GM20431 (cell line): ENCODE measurements around the gene GRAMD1B.

Experiments used
- in situ Hi-C: fragments of 300-500 bp; cut with MseI, MboI; formaldehyde crosslinking; loops from one replicate; pipeline ENCODE4 v1.15.0; 2020; ENCODE audit warnings: low sequenced_read_pairs; ENCODE audit not compliant: unreplicated experiment

Gene GRAMD1B

DNA sequence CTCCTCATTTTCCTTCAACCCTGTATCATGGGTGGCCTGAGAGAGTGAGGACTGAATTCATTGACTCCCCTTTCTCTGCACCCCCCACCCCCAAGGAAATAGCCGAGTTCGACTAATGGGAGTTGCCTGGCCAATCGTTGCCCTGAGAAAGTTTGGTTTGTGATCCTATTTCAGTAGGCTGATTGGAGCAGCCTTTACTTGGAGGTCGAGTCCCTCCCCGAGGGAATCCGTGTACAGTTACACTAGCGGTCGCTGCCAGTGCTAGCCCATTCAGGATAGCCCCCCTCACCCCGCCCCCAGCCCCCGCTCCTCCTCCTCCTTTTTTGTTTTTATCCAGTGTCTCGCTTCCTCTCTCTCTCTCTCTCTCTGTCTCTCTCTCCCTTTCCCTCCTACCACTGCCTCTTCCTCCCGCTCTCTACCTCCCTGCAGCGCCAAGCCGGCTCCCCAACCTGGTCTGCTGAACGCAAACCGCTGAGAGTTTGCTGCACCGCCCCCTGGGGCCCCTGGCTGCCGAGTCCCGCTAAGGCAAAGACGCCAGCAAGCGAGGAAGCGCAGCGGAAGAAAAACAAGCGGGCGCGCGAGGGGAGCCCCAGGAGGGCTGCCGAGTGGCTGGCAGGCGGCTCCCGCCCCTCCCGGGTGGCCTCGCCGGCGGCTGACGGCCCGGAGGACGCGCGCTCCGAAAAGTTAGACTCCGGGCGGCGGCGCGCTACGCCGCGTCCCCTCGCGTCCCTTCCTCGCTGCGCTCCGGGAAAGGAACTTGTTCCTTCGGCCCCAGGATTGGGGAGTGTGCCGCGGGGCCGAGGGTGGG lies at the start of gene GRAMD1B:
TSS of gene GRAMD1B (plus strand) at position 357 of the 808 bp plus-strand sequence. CDS start 524 bp downstream, outside the sequence.
- in situ Hi-C loops = no loop called here

- in situ Hi-C loops = no loop called here
These were observed 48.9 kb upstream of the GRAMD1B start for GRCh38 chr11:123381149-123381548.

DNA sequence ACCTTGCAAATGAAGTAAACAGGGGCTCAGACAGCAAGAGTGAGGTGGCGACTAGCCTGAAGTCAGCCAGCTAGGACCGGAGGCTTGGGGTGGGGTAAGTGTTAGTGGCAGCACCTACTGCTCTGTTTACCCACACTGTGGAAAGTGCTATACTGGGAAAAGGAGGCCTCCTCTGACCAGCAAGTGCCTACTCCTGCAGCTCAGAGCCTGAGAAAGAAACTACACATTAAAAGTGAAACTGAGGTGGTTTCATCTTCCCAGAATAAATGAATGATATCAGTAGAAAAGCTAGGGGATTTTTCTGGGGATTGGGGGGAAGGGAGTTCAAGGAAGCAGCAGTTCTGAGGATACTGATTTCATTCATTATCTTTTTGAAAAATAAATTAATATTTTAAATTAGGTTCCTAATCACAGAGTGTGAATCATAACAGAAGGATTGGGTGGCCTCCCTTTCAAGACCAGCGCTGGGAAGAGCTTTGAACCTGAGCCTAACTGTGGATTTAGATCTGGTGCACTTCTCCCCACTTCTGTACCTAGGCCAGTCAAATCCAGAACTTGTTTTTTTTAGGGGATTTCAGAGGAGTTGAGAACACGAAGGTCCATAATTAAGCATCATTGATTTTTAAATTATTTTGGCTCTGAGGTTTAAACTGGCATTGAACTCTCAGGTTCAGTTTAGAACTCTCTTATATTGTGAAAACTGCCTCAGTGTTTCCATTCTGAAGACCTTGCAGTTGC lies 48.1 kb upstream of the GRAMD1B start:
- in situ Hi-C loops = no loop called here

- in situ Hi-C loops = no loop called here
These were observed 47.5 kb upstream of the GRAMD1B start for GRCh38 chr11:123382555-123383074.

- in situ Hi-C loops = no loop called here
These were observed 46.0 kb upstream of the GRAMD1B start for GRCh38 chr11:123384116-123384515.

- in situ Hi-C loops = no loop called here
These were observed 43.1 kb upstream of the GRAMD1B start for GRCh38 chr11:123386796-123387510.

GRCh38 chr11:123388640-123389039 lies 41.4 kb upstream of the GRAMD1B start:
- in situ Hi-C loops = no loop called here

- in situ Hi-C loops = no loop called here
These were observed 39.9 kb upstream of the GRAMD1B start for GRCh38 chr11:123390146-123390545.

GRCh38 chr11:123391646-123392348 lies 38.3 kb upstream of the GRAMD1B start:
- in situ Hi-C loops = no loop called here

DNA sequence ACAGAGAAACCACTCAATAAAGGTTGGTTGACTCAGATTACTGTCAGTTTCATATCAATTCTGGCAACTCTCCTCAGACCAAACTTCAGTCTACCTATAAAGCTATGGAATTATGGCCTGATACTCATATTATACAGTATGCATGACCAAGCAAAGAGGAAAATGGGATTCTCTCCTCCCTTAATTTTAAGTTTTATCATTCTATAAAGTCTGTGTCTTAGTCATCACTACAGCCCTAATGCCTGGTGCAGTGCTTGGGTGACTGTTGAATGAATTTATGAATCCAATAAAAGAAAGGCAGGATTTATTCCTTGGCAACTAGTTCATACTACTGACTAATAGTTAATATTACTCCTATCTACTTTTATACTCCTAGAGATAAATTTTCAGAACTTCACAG lies 37.6 kb upstream of the GRAMD1B start:
- in situ Hi-C loops = no loop called here

DNA sequence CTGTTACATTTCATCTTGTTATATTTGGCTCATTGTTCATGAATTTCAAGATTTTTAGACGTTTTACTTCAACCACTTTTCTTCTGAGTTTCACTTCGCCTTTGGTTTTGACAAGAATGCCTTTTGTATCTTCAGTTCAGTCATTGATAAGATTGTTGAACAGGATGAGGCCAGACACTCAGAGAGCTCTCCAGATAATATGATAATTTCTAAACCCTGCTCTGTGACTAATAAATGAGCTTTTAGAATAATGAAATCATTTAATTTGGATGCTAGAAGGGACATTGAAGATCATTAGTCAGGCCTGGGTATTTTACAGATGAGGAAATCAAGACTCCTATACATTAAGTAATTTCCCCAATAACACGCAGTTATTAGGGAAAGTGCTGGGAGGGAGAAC lies 37.2 kb upstream of the GRAMD1B start:
- in situ Hi-C loops = no loop called here

GRCh38 chr11:123393312-123393927 lies 36.6 kb upstream of the GRAMD1B start:
- in situ Hi-C loops = no loop called here

- in situ Hi-C loops = no loop called here
These were observed 25.4 kb upstream of the GRAMD1B start for GRCh38 chr11:123404676-123405075.

DNA sequence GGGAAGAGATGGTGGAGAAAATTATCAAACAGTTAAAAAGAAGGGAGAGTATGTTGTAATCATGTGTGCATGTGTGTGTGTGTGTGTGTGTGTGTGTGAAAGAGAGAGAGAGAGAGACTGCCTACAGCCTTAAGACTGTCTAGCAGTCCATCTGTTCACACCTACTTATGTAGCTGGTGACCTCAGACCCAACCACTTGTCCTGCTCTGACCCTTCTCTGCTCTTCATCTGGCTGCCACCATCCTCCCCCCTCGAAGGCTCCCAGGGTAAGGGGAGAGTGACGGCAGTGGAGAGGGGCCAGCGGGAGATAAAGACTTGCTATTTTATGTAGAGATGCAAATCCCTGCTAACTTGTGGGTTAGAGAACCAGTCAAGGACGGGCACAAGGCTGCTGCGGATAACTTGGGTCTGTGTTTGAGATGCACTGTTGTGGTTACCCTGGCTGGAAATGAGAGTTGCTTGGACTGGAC lies 24.9 kb upstream of the GRAMD1B start:
- in situ Hi-C loops = no loop called here

DNA sequence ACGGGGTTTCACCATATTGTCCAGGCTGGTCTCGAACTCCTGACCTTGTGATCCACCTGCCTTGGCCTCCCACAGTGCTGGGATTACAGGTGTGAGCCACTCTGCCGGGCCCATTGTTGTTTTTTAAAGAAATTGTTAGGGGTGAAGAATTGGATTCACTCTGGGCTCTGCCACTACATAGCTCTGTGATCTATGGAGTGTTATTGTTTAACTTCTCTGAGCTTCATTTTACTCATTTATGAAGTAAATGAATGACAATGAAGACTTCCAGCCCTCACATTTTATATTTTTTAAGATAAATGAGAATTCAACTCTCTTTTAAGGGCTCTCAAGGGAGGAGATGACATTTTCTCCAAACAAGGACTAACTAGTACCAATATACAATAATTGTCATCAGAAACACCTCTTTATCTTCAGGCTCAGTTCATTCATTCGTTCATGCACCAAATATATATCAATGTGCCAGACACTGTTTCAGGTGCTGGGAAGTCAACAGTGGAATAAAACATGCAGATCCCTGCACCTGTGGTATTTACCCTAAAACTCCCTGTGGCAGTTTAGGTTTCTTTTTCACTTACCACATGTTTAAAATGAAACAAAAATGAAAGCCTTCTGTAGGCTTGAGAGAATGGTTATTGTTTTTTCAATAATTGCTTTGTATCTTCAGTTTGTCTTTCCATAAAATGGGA lies 23.5 kb upstream of the GRAMD1B start:
- in situ Hi-C loops = no loop called here

GRCh38 chr11:123407130-123407995 lies 22.7 kb upstream of the GRAMD1B start:
- in situ Hi-C loops = no loop called here

DNA sequence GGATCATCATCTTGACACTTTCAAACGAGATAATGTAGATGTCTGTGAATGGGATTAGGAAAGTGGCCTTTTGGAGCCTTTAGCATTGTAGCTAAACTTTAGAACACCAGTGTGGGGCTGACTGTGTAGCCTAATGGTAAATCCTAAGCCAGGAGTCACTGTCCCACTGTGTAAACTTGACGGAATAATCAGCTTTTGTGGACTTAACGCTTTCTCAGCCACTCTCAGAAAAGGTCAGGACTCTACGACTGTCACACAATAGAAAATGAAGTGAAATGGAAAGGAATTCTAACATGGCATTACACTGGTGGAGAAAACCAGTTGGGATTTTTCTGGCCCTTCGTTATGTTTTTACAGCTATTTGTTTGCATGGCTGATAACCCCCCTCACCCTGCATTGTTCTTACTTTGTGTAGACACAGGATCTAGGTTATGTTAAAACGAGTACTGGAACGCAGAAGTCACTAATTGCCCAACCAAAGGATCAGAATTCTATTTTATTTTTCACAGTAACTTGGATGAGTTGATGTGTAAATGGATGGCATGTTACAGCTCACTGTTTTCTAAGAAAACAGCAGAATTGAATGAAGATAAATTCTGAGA lies 22.0 kb upstream of the GRAMD1B start:
- in situ Hi-C loops = no loop called here
